SK-N-SH (cell line): ENCODE results near the gene OXT. TPM values are rescaled to one million over a fixed set of nuclear protein-coding genes. Genes with fewer than 3 reads are reported as not detected.

ENCODE experiments used
- CTCF ChIA-PET: fragments of 300-600, 350-600 bp; formaldehyde crosslinking; extraction: SDS; loops from one replicate; lab custom pipeline; 2021; lab: Yijun Ruan, JAX
- POLR2A ChIA-PET: fragments of 350-600 bp; sonication (Branson Sonifier 250); formaldehyde crosslinking; extraction: SDS; loops from one replicate; lab custom pipeline; 2020; ENCODE audit warnings: antibody characterized with exemption, inconsistent platforms; lab: Yijun Ruan, JAX
- DNase-seq: peaks from one replicate; pipeline ENCODE4 v3.0.0; 2012
- H2AFZ ChIP-seq: fragments of 200-600 bp; sonication (generic); 2 replicates; pipeline ENCODE4 v1.8.1; 2016; ENCODE audit warnings: antibody characterized with exemption, mild to moderate bottlenecking, low read depth
- H3F3A ChIP-seq: fragments of 200-600 bp; sonication (generic); replicated peaks from 2 replicates; pipeline ENCODE3; 2016; ENCODE audit warnings: antibody characterized with exemption, mild to moderate bottlenecking; ENCODE audit not compliant: insufficient read depth
- H3K27ac ChIP-seq, 2 experiments: fragments of 200-500 bp in 1 of 2; fragments of 200-600 bp in 1 of 2; sonication (Bioruptor generic) in 1 of 2; sonication (generic), shearing (Covaris generic) in 1 of 2; 2 replicates each; pipeline versions ENCODE4 v1.5.1 to v1.6.1; 2014 to 2016; ENCODE audit warnings: low read depth in 2 of 2, inconsistent platforms in 1 of 2, low read length in 1 of 2, mild to moderate bottlenecking in 1 of 2, mixed read lengths in 1 of 2
- H3K27me3 ChIP-seq: fragments of 200-600 bp; sonication (generic), shearing (Covaris generic); 2 replicates; pipeline ENCODE4 v1.6.1; 2016; ENCODE audit warnings: mixed run types; ENCODE audit not compliant: insufficient read depth
- H3K36me3 ChIP-seq, 2 experiments: fragments of 200-500 bp in 1 of 2; fragments of 200-600 bp in 1 of 2; sonication (Bioruptor generic) in 1 of 2; sonication (generic) in 1 of 2; replicated peaks in 1 of 2; 2 replicates each; pipeline versions ENCODE3 to v1.5.1; 2014 to 2016; ENCODE audit warnings: low read length in 1 of 2, mild to moderate bottlenecking in 1 of 2; ENCODE audit not compliant: insufficient read depth in 2 of 2, control insufficient read depth in 1 of 2
- H3K4me1 ChIP-seq, 2 experiments: fragments of 200-500 bp in 1 of 2; fragments of 200-600 bp in 1 of 2; sonication (Bioruptor generic) in 1 of 2; sonication (generic), shearing (Covaris generic) in 1 of 2; 2 replicates each; pipeline versions ENCODE4 v1.5.1 to v1.6.1; 2014 to 2016; ENCODE audit warnings: low read depth in 1 of 2, low read length in 1 of 2, mixed run types in 1 of 2; ENCODE audit not compliant: insufficient read depth in 2 of 2, control insufficient read depth in 1 of 2
- H3K4me2 ChIP-seq: fragments of 200-600 bp; sonication (generic), shearing (Covaris generic); 2 replicates; pipeline ENCODE4 v1.6.1; 2017; ENCODE audit warnings: mixed run types
- H3K4me3 ChIP-seq, 2 experiments: fragments of 200-500 bp in 1 of 2; fragments of 200-600 bp in 1 of 2; sonication (Bioruptor generic) in 1 of 2; sonication (generic), shearing (Covaris generic) in 1 of 2; 2 replicates each; pipeline versions ENCODE4 v1.5.1 to v1.8.1; 2014 to 2016; ENCODE audit warnings: low read depth in 2 of 2, inconsistent platforms in 1 of 2, low read length in 1 of 2, mild to moderate bottlenecking in 1 of 2, mixed read lengths in 1 of 2, moderate library complexity in 1 of 2
- H3K79me2 ChIP-seq: fragments of 200-600 bp; sonication (generic); 2 replicates; pipeline ENCODE4 v1.8.1; 2017; ENCODE audit warnings: mild to moderate bottlenecking; ENCODE audit not compliant: insufficient read depth
- H3K9ac ChIP-seq: fragments of 200-600 bp; sonication (generic); 2 replicates; pipeline ENCODE4 v1.6.1; 2017; ENCODE audit warnings: mixed run types
- H3K9me2 ChIP-seq: fragments of 200-600 bp; sonication (generic); 2 replicates; pipeline ENCODE4 v1.6.1; 2017; ENCODE audit warnings: mixed run types
- H3K9me3 ChIP-seq: fragments of 200-600 bp; sonication (generic); 2 replicates; pipeline ENCODE4 v1.6.1; 2017; ENCODE audit warnings: mixed run types, mild to moderate bottlenecking, moderate library complexity
- H4K20me1 ChIP-seq: fragments of 200-600 bp; sonication (generic); 2 replicates; pipeline ENCODE4 v1.6.1; 2017; ENCODE audit warnings: mild to moderate bottlenecking, mixed run types; ENCODE audit not compliant: insufficient read depth
- CHD2 ChIP-seq: fragments of 150-350 bp; IDR thresholded peaks from 2 replicates; pipeline ENCODE4 v1.6.1; 2018; ENCODE audit warnings: low read length; ENCODE audit not compliant: partially characterized antibody
- CTCF ChIP-seq: fragments of 200-600 bp; sonication (generic); IDR thresholded peaks from 2 replicates; pipeline ENCODE4 v1.6.1; 2017; ENCODE audit warnings: antibody characterized with exemption, mild to moderate bottlenecking, moderate library complexity
- ELF1 ChIP-seq: IDR thresholded peaks from 2 replicates; pipeline ENCODE4 v1.4.0; 2012
- EP300 ChIP-seq, 2 experiments: IDR thresholded peaks; 2 replicates each; pipeline versions ENCODE4 v1.4.0 to v1.6.1; 2012; ENCODE audit warnings: borderline replicate concordance in 1 of 2, low read depth in 1 of 2, low read length in 1 of 2
- FOSL2 ChIP-seq: IDR thresholded peaks from 2 replicates; pipeline ENCODE4 v1.4.0; 2012; ENCODE audit warnings: low read depth, mild to moderate bottlenecking, moderate library complexity, borderline replicate concordance
- FOXJ3 ChIP-seq: sonication (generic); formaldehyde crosslinking; IDR thresholded peaks from 2 replicates; pipeline ENCODE4 v1.5.1; 2020; ENCODE audit warnings: mild to moderate bottlenecking, missing genetic modification reagents
- FOXM1 ChIP-seq: IDR thresholded peaks from 2 replicates; pipeline ENCODE4 v1.4.0; 2012; ENCODE audit warnings: low read depth, mild to moderate bottlenecking
- GABPA ChIP-seq: IDR thresholded peaks from 2 replicates; pipeline ENCODE4 v1.4.0; 2012; ENCODE audit warnings: low read depth, mild to moderate bottlenecking
- MAX ChIP-seq: IDR thresholded peaks from 2 replicates; pipeline ENCODE4 v1.4.0; 2012; ENCODE audit warnings: low read depth
- NFIC ChIP-seq: IDR thresholded peaks from 2 replicates; pipeline ENCODE4 v1.4.0; 2012; ENCODE audit warnings: borderline replicate concordance
- RAD21 ChIP-seq: IDR thresholded peaks from 2 replicates; pipeline ENCODE4 v1.6.1; 2012; ENCODE audit warnings: mild to moderate bottlenecking, low read length
- RCOR1 ChIP-seq: fragments of 150-350 bp; IDR thresholded peaks from 2 replicates; pipeline ENCODE4 v1.6.1; 2017; ENCODE audit warnings: antibody characterized with exemption, low read length
- REST ChIP-seq: IDR thresholded peaks from 2 replicates; pipeline ENCODE4 v1.6.1; 2012; ENCODE audit warnings: mild to moderate bottlenecking, low read depth, low read length, moderate library complexity
- RFX5 ChIP-seq: IDR thresholded peaks from 2 replicates; pipeline ENCODE4 v1.6.1; 2012; ENCODE audit warnings: mild to moderate bottlenecking, improper control_type of control experiment, low read length
- SIN3A ChIP-seq: IDR thresholded peaks from 2 replicates; pipeline ENCODE4 v1.6.1; 2012; ENCODE audit warnings: low read depth, mild to moderate bottlenecking, low read length, moderate library complexity, borderline replicate concordance
- TCF12 ChIP-seq: IDR thresholded peaks from 2 replicates; pipeline ENCODE4 v1.4.0; 2012
- WGBS: methylation state at CpG from one replicate; pipeline ENCODE4 v1.1.6; 2017; ENCODE audit warnings: low lambda C conversion rate; 5-methylcytosine and 5-hydroxymethylcytosine counted together
- polyA plus RNA-seq, 3 experiments: library from polyadenylated mRNA; depleted of rRNA; stranded (reverse); fragments of >200 nt; gene quantifications; 2 replicates each; pipeline ENCODE4 v1.2.3, GENCODE V29; 2012

The OXT gene
- polyA plus RNA-seq, 1 of the 3 experiments (the other 2 are of a cell fraction): not detected

- peaks cover under 1% of the 10 kb centered on the region for H3F3A ChIP-seq
- no peak overlapping the region for H2AFZ ChIP-seq
- DNase-seq: no peak
- H3K79me2 ChIP-seq: peaks cover 16% of the 10 kb centered on the region
- H3K4me2 ChIP-seq: no peak overlapping the region
- H3K9ac ChIP-seq: no peak overlapping the region
- 97% methylated on average over 5 of the region's 5 CpGs for WGBS
- peaks cover 3 to 29% of the 10 kb centered on the region in 2 experiments for H3K36me3 ChIP-seq
- H3K27me3 ChIP-seq: no peaks in the 10 kb centered on the region
- no peak overlapping the region for H3K4me3 ChIP-seq
- TF ChIP-seq FOSL2 (no peak), CHD2 (no peak), RAD21 (no peak), REST (no peak), NFIC (no peak), GABPA (no peak), SIN3A (no peak), FOXJ3 (CRISPR knock-in tag) (no peak), ELF1 (no peak), MAX (no peak), EP300 (IDR thresholded peaks at IDR 0.05; ENCODE audit: borderline replicate concordance in 1 of 2, low read depth in 1 of 2, low read length in 1 of 2) (no peak), RCOR1 (no peak), TCF12 (no peak)
- TF ChIP-seq, all 33 proteins: peak for 0
- 0 out of 2 replicates have a peak, but pooled peaks cover 4% of the 10 kb centered on the region for H4K20me1 ChIP-seq
- CTCF ChIA-PET: interaction anchor here (1.3 kb wide), 1 partner anchor 11 kb away, joined by 5 read pairs; no protein-coding TSS in a partner anchor
- H3K4me1 ChIP-seq: peaks cover 5 to 11% of the 10 kb centered on the region in 2 experiments; a peak in 2 of 4 replicates
- no peaks in the 10 kb centered on the region for H3K9me2 ChIP-seq
- no peaks in the 10 kb centered on the region for H3K9me3 ChIP-seq
- no peak overlapping the region for H3K27ac ChIP-seq
- POLR2A ChIA-PET: no interaction called here
These were observed 28.8 kb upstream of the OXT start for GRCh38 chr20:3042625-3043024.

- H3K36me3 ChIP-seq: peaks cover 10 to 29% of the 10 kb centered on the region in 2 experiments
- H3K4me3 ChIP-seq: no peak within 1 kb of the TSS
- H3K9ac ChIP-seq: no peak within 1 kb of the TSS
- peaks cover 4% of the 10 kb centered on the region for H3F3A ChIP-seq
- no peak within 1 kb of the TSS for H3K4me2 ChIP-seq
- H3K4me1 ChIP-seq: peaks cover 5 to 15% of the 10 kb centered on the region in 2 experiments; a peak in 2 of 4 replicates
- TF ChIP-seq CTCF (no peak), FOXM1 (no peak), RFX5 (no peak)
- H4K20me1 ChIP-seq: 0 out of 2 replicates have a peak, but pooled peaks cover 5% of the 10 kb centered on the region
- WGBS: 83% methylated on average over 3 of the region's 3 CpGs
- no peak within 1 kb of the TSS for H2AFZ ChIP-seq
- no peaks in the 10 kb centered on the region for H3K27me3 ChIP-seq
- H3K79me2 ChIP-seq: peaks cover 21% of the 10 kb centered on the region
- POLR2A ChIA-PET: interaction anchor here (0.5 to 0.9 kb wide), 2 partner anchors 73 to 391 kb away, joined by 3 read pairs; partner anchors contain the start of gene NOP56
- CTCF ChIA-PET: interaction anchor here (1.3 kb wide), 2 partner anchors 10 to 73 kb away, joined by 3 to 5 read pairs; no protein-coding TSS in a partner anchor
- no peak within 1 kb of the TSS for H3K27ac ChIP-seq
- no peaks in the 10 kb centered on the region for H3K9me3 ChIP-seq
- DNase-seq: no peak
- H3K9me2 ChIP-seq: no peaks in the 10 kb centered on the region
These were observed 28.1 kb upstream of the OXT start, which contains the start of gene GNRH2 for GRCh38 chr20:3043322-3043721. Gene GNRH2 (plus strand): TSS chr20:3043622. CDS start chr20:3044415, 793 bp downstream.
